Endothelial cell (in vitro differentiated cells): ENCODE measurements around the gene TENT5C. TPM values are rescaled to one million over a fixed set of nuclear protein-coding genes. Genes with fewer than 3 reads are reported as not detected.

Experiments
- DNase-seq: peaks from one replicate; pipeline ENCODE4 v3.0.0; 2021; ENCODE audit warnings: low spot score
- H3K27ac Mint-ChIP-seq: one replicate; pipeline ENCODE4 v1.8.0; 2021; ENCODE audit warnings: mixed read lengths, inconsistent platforms; ENCODE audit not compliant: unreplicated experiment
- H3K27me3 Mint-ChIP-seq: one replicate; pipeline ENCODE4 v1.8.0; 2021; ENCODE audit warnings: mild to moderate bottlenecking, moderate library complexity, mixed read lengths, inconsistent platforms; ENCODE audit not compliant: unreplicated experiment
- H3K36me3 Mint-ChIP-seq: one replicate; pipeline ENCODE4 v1.8.0; 2021; ENCODE audit warnings: mild to moderate bottlenecking, low read depth, mixed read lengths, inconsistent platforms; ENCODE audit not compliant: unreplicated experiment
- H3K4me1 Mint-ChIP-seq: one replicate; pipeline ENCODE4 v1.8.0; 2021; ENCODE audit warnings: mild to moderate bottlenecking, mixed read lengths, inconsistent platforms; ENCODE audit not compliant: unreplicated experiment
- H3K4me3 Mint-ChIP-seq: one replicate; pipeline ENCODE4 v1.8.0; 2021; ENCODE audit warnings: mild to moderate bottlenecking, mixed read lengths, inconsistent platforms; ENCODE audit not compliant: unreplicated experiment
- H3K9me3 Mint-ChIP-seq: one replicate; pipeline ENCODE4 v1.8.0; 2021; ENCODE audit warnings: mixed read lengths, inconsistent platforms; ENCODE audit not compliant: unreplicated experiment
- CTCF ChIP-seq: fragments of 200-600 bp; sonication (generic); IDR thresholded peaks from one replicate; pipeline ENCODE4 v1.5.0; 2021; ENCODE audit warnings: antibody characterized with exemption; ENCODE audit not compliant: unreplicated experiment
- total RNA-seq: library from RNA; stranded (reverse); fragmentation: NEBNext Ultra II Directional; extraction: Animal tissue kit (Norgen Biotek cat#: 25700); gene quantifications from one replicate; pipeline ENCODE4 v1.2.1, GENCODE V29; 2021; ENCODE audit not compliant: unreplicated experiment

Gene TENT5C
- total RNA-seq, 1 donor from 2014 or later, result 0.05 TPM

GRCh38 chr1:117628343-117628742, 22.5 kb downstream of the TENT5C start:
- no peak for TF ChIP-seq CTCF
- Mint-ChIP-seq H3K4me1 (peaks cover 5% of the 10 kb centered on the region), H3K27ac (no peak overlapping the region), H3K27me3 (no peaks in the 10 kb centered on the region), H3K36me3 (no peaks in the 10 kb centered on the region), H3K4me3 (no peak overlapping the region), H3K9me3 (no peaks in the 10 kb centered on the region)
- no peak for DNase-seq

DNA sequence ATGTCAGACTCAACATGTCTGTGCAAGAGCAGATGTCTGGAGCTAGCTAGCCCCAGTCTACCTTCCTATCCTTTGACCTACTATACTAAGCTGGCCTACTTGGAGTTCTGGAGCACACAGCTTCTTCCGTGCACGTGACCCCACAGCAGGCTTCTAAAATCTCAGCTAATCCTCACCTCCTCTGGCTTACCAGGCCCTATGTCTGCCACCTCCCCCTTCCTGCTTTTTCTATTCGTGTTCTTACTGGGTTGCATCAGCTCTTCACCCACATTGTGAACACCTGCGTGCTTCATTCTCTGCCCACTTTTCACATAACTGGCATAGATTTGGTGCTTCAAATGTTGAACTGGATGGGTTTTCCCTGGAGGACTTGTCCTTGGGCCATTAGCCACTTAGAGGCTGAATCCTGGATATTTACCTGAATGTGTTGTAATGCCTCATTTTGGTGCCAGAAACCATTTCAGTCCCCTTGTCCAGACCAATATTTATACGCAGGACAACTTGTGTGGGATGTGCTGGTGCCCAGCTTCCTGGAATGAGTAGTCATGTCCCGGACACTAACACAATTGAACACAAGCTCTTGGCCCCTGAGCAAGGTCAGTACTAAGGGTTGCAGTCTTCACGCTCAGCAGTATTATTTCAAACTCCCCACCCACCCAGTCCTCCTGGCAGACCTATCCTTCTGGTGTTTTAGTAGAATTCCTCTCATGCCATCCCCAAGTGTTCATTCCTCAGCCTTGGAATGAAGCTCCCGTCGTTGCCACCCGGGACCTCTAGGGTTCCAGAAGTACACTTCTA, 24.0 kb downstream of the TENT5C start:
- H3K27me3 Mint-ChIP-seq, result peaks cover 2% of the 10 kb centered on the region
- H3K9me3 Mint-ChIP-seq, result no peaks in the 10 kb centered on the region
- TF ChIP-seq CTCF, result no peak
- no peak overlapping the region for H3K4me3 Mint-ChIP-seq
- no peak for DNase-seq
- H3K27ac Mint-ChIP-seq, result no peak overlapping the region
- peaks cover 5% of the 10 kb centered on the region for H3K4me1 Mint-ChIP-seq
- H3K36me3 Mint-ChIP-seq, result no peaks in the 10 kb centered on the region

- Mint-ChIP-seq H3K4me3 (no peak overlapping the region), H3K27me3 (peaks cover 2% of the 10 kb centered on the region), H3K4me1 (peaks cover 5% of the 10 kb centered on the region), H3K9me3 (no peaks in the 10 kb centered on the region), H3K27ac (no peak overlapping the region), H3K36me3 (no peaks in the 10 kb centered on the region)
- no peak for DNase-seq
- no peak for TF ChIP-seq CTCF
Observed at GRCh38 chr1:117630423-117630998, 24.7 kb downstream of the TENT5C start.

GRCh38 chr1:117631359-117632160, 25.7 kb downstream of the TENT5C start:
- no peak for TF ChIP-seq CTCF
- no peak for DNase-seq
- Mint-ChIP-seq H3K27ac (no peak overlapping the region), H3K36me3 (no peaks in the 10 kb centered on the region), H3K27me3 (peaks cover 2% of the 10 kb centered on the region), H3K4me3 (no peak overlapping the region), H3K9me3 (no peaks in the 10 kb centered on the region), H3K4me1 (peaks cover 5% of the 10 kb centered on the region)
